ENCODE data around the gene SUPT20HL2. TPM values are rescaled to one million over a fixed set of nuclear protein-coding genes. Genes with fewer than 3 reads are reported as not detected.

Gene SUPT20HL2
- total RNA-seq, 1 donor from 2014 or later: not detected

- Mint-ChIP-seq H3K27ac (no peak overlapping the region), H3K4me3 (no peak overlapping the region), H3K36me3 (ENCODE audit: low read depth) (no peaks in the 10 kb centered on the region), H3K27me3 (no peaks in the 10 kb centered on the region), H3K9me3 (no peaks in the 10 kb centered on the region), H3K4me1 (no peaks in the 10 kb centered on the region)
- DNase-seq (no peak), ATAC-seq (ENCODE audit: low read depth) (no peak)
- TF ChIP-seq CTCF (IDR thresholded peaks at IDR 0.05): no peak
- CTCF ChIA-PET: no interaction called here
- intact Hi-C loops (cut with micrococcal nuclease): no loop called here
- POLR2A ChIA-PET: no interaction called here
These were observed 36.3 kb upstream of the SUPT20HL2 start for GRCh38 chrX:24350217-24350616.

- ChIA-PET CTCF (no interaction called here), POLR2A (no interaction called here)
- Mint-ChIP-seq H3K9me3 (no peaks in the 10 kb centered on the region), H3K4me3 (no peak overlapping the region), H3K36me3 (ENCODE audit: low read depth) (no peaks in the 10 kb centered on the region), H3K27me3 (no peaks in the 10 kb centered on the region), H3K4me1 (peaks cover 4% of the 10 kb centered on the region), H3K27ac (no peak overlapping the region)
- intact Hi-C loops (cut with micrococcal nuclease): no loop called here
- DNase-seq (no peak), ATAC-seq (ENCODE audit: low read depth) (no peak)
- no peak for TF ChIP-seq CTCF (IDR thresholded peaks at IDR 0.05)
These were observed 34.0 kb upstream of the SUPT20HL2 start for GRCh38 chrX:24347881-24348280.

GRCh38 chrX:24343719-24344118 is 29.9 kb upstream of the SUPT20HL2 start:
- no peak overlapping the region for H3K27ac Mint-ChIP-seq
- H3K9me3 Mint-ChIP-seq: no peaks in the 10 kb centered on the region
- no peak for TF ChIP-seq CTCF (IDR thresholded peaks at IDR 0.05)
- intact Hi-C loops (cut with micrococcal nuclease): no loop called here
- H3K27me3 Mint-ChIP-seq: peaks cover 2% of the 10 kb centered on the region
- ATAC-seq (ENCODE audit: low read depth) (peak; percentile 10), DNase-seq (no peak)
- H3K4me1 Mint-ChIP-seq: peaks cover 4% of the 10 kb centered on the region
- ChIA-PET CTCF (interaction anchor here (0.8 kb wide), 1 partner anchor 26 kb away, joined by 3 read pairs; no protein-coding TSS in a partner anchor), POLR2A (no interaction called here)
- H3K4me3 Mint-ChIP-seq: peak overlapping the region; percentile 15
- H3K36me3 Mint-ChIP-seq (ENCODE audit: low read depth): no peaks in the 10 kb centered on the region

- ATAC-seq (ENCODE audit: low read depth): no peak
- no peak for TF ChIP-seq CTCF (IDR thresholded peaks at IDR 0.05)
- Mint-ChIP-seq H3K36me3 (ENCODE audit: low read depth) (no peaks in the 10 kb centered on the region), H3K9me3 (no peaks in the 10 kb centered on the region), H3K27me3 (peaks cover 2% of the 10 kb centered on the region), H3K4me1 (peaks cover 4% of the 10 kb centered on the region), H3K27ac (no peak overlapping the region), H3K4me3 (no peak overlapping the region)
- intact Hi-C loops (cut with micrococcal nuclease): no loop called here
- POLR2A ChIA-PET: no interaction called here
- DNase-seq: no peak
- CTCF ChIA-PET: no interaction called here
These were observed 27.9 kb upstream of the SUPT20HL2 start for GRCh38 chrX:24341795-24342194.

- TF ChIP-seq CTCF (IDR thresholded peaks at IDR 0.05): no peak
- DNase-seq (no peak), ATAC-seq (ENCODE audit: low read depth) (no peak)
- H3K4me3 Mint-ChIP-seq: no peak overlapping the region
- intact Hi-C loops (cut with micrococcal nuclease): no loop called here
- H3K27me3 Mint-ChIP-seq: peaks cover 2% of the 10 kb centered on the region
- H3K9me3 Mint-ChIP-seq: no peaks in the 10 kb centered on the region
- H3K36me3 Mint-ChIP-seq (ENCODE audit: low read depth): no peaks in the 10 kb centered on the region
- CTCF ChIA-PET: no interaction called here
- H3K4me1 Mint-ChIP-seq: peaks cover 4% of the 10 kb centered on the region
- H3K27ac Mint-ChIP-seq: no peak overlapping the region
- POLR2A ChIA-PET: no interaction called here
These were observed 26.6 kb upstream of the SUPT20HL2 start for GRCh38 chrX:24340501-24340900.

All from activated B cell treated with CpG ODN at 0.5 μM for 24 hours (primary cell).